ENCODE results near the gene MRPL11. TPM values are rescaled to one million over a fixed set of nuclear protein-coding genes. Genes with fewer than 3 reads are reported as not detected.

MRPL11 gene
- total and polyA plus RNA-seq, 2 experiments from 2014 or later, result 139 to 237 TPM

GRCh38 chr11:66480117-66480938 lies 41.7 kb upstream of the MRPL11 start, which contains the start of gene DPP3:
Gene DPP3 (plus strand): TSS chr11:66480434. CDS start chr11:66482201, 1,767 bp downstream.
- peaks cover 11% of the 10 kb centered on the region for H3K27me3 Mint-ChIP-seq (ENCODE audit: insufficient read depth, low read depth, poor library complexity)
- ATAC-seq, result peak; percentile 90
- no peaks in the 10 kb centered on the region for H3K9me2 ChIP-seq (ENCODE audit: insufficient read depth)

GRCh38 chr11:66479394-66480116 lies 40.9 kb upstream of the MRPL11 start:
- peak; percentile 56 for ATAC-seq
- Mint-ChIP-seq H3K4me3 (peak overlapping the region; percentile 86), H3K4me1 (peaks cover 21% of the 10 kb centered on the region), H3K27ac (peak overlapping the region; percentile 91), H3K9me3 (no peaks in the 10 kb centered on the region), H3K36me3 (ENCODE audit: low read depth) (peaks cover 4% of the 10 kb centered on the region; the same call in 1 of the 3 replicates), H3K27me3 (ENCODE audit: insufficient read depth, low read depth, poor library complexity) (peaks cover 11% of the 10 kb centered on the region)
- H3K9me2 ChIP-seq (ENCODE audit: insufficient read depth), result no peaks in the 10 kb centered on the region
- H3K27ac ChIP-seq (ENCODE audit: low read depth), result peak overlapping the region; percentile 94
- H2AFZ ChIP-seq, result peak overlapping the region; percentile 90
- peaks cover 8% of the 10 kb centered on the region; the same call in 1 of the 2 replicates for H3K36me3 ChIP-seq (ENCODE audit: insufficient read depth)
- peak; percentile 62 for DNase-seq (ENCODE audit: low spot score)
- no peak for TF ChIP-seq ETS1 (IDR thresholded peaks at IDR 0.05)
- H3F3A ChIP-seq (replicated peaks; ENCODE audit: low read depth), result peaks cover 16% of the 10 kb centered on the region; the same call in 1 of the 2 replicates
- H3K4me2 ChIP-seq, result peak overlapping the region; percentile 95
- H3K27me3 ChIP-seq (ENCODE audit: insufficient read depth), result no peaks in the 10 kb centered on the region
- peaks cover 9% of the 10 kb centered on the region; the same call in 1 of the 2 replicates for H3K79me2 ChIP-seq (replicated peaks; ENCODE audit: insufficient read depth)
- peak overlapping the region; percentile 63 for H3K4me3 ChIP-seq
- H4K20me1 ChIP-seq (replicated peaks; ENCODE audit: insufficient read depth), result no peaks in the 10 kb centered on the region; the same call in none of the 2 replicates
- H3K4me1 ChIP-seq (ENCODE audit: insufficient read depth), result peaks cover 8% of the 10 kb centered on the region

More at GRCh38 chr11:66480117-66480938, 41.7 kb upstream of the MRPL11 start, which contains the start of gene DPP3:
- no peaks in the 10 kb centered on the region for H3K9me3 Mint-ChIP-seq
- Histone ChIP-seq H3K79me2 (replicated peaks; ENCODE audit: insufficient read depth) (peaks cover 9% of the 10 kb centered on the region; the same call in 1 of the 2 replicates), H3K4me1 (ENCODE audit: insufficient read depth) (peaks cover 8% of the 10 kb centered on the region), H2AFZ (peak within 1 kb of the TSS; percentile 90), H3K4me2 (peak within 1 kb of the TSS; percentile 95), H3K27me3 (ENCODE audit: insufficient read depth) (no peaks in the 10 kb centered on the region), H3K4me3 (peak within 1 kb of the TSS; percentile 63), H4K20me1 (replicated peaks; ENCODE audit: insufficient read depth) (no peaks in the 10 kb centered on the region; the same call in none of the 2 replicates), H3K27ac (ENCODE audit: low read depth) (peak within 1 kb of the TSS; percentile 94), H3K36me3 (ENCODE audit: insufficient read depth) (peaks cover 8% of the 10 kb centered on the region; the same call in 1 of the 2 replicates), H3F3A (replicated peaks; ENCODE audit: low read depth) (peaks cover 14% of the 10 kb centered on the region; the same call in 1 of the 2 replicates)
- DNase-seq (ENCODE audit: low spot score), result peak; percentile 99
- H3K4me3 Mint-ChIP-seq, result peak within 1 kb of the TSS; percentile 86
- H3K27ac Mint-ChIP-seq, result peak within 1 kb of the TSS; percentile 91
- TF ChIP-seq CTCF (conservative IDR thresholded peaks at IDR 0.05; ENCODE audit: low read depth in 2 of 2), result no peak
- no peak for TF ChIP-seq NANOG (IDR thresholded peaks at IDR 0.05; ENCODE audit: borderline replicate concordance)
- TF ChIP-seq POLR2AphosphoS5 (IDR thresholded peaks at IDR 0.05; ENCODE audit: low read depth), result peak; percentile 80
- TF ChIP-seq CREB1 (CRISPR knock-in tag; IDR thresholded peaks at IDR 0.05; ENCODE audit: low read depth), result 0 out of 2 replicates have a peak, but pooled peaks have one; percentile 58
- peaks cover 21% of the 10 kb centered on the region for H3K4me1 Mint-ChIP-seq
- peaks cover 4% of the 10 kb centered on the region; the same call in 1 of the 3 replicates for H3K36me3 Mint-ChIP-seq (ENCODE audit: low read depth)

All from GM23338 (cell line).